ENCODE measurements around the gene MAN2B2.
A peak's percentile ranks its signal among the peaks of the same experiment; 100 is the strongest.

Gene MAN2B2

GRCh38 chr4:6546091-6546490 is 28.9 kb upstream of the MAN2B2 start:
- DNase-seq (ENCODE audit: low read depth in 4 of 4, low spot score in 1 of 4), result no peak

GRCh38 chr4:6546681-6547447 is 28.1 kb upstream of the MAN2B2 start:
- peak in 3 of 4 experiments; percentile 11 to 20 (median 16) for DNase-seq (ENCODE audit: low read depth in 4 of 4, low spot score in 1 of 4)

DNA sequence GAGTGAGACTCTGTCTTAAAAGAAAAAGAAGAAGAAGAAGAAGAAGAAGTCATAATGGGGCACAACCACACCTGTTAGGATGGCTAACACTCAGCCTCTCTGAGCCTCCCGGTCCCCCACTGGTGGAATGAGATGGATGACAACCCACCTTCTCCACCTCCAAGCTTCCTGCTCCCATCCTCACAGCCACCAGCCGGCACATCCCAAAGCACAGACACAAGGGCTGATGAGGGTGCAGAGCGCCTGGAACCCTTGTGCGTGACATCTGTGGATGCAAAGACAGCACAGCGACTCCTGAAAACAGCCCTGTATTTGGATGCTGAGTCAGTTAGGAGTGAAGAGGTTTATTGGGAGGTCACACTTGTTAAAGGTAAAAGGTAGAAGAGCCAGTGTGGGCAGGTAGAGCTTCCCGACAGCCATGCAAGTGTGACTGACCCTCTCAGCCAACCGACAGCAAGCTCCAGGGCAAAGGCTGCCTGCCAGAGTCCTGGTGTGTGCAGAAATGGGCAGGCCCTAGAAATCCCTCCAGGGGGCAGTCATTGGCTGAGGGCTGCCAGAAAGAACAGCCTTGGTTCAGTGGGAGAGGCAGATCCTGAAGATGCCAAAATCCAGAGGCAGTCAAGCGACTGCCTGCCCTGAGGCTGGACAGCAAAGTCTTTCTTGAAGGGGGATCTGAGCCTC is 26.6 kb upstream of the MAN2B2 start:
- DNase-seq (ENCODE audit: low read depth in 4 of 4, low spot score in 1 of 4), result no peak

DNA sequence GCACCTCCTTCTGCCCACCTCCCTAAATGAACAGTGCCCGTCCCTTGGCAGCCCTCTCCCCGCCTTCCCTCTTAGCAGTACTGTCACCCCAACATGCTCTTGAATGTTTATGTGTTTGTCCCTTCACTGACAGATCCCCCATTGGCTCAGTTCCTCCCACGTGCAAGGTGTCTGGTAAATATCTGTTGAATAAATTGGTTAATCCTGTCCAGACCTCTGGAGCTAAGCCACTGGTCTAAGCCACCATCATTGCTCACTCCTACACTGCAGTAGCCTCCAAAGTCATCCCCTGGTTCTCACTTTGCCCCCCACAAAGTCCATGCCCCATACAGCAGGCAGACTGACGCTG is 26.1 kb upstream of the MAN2B2 start:
- no peak for DNase-seq (ENCODE audit: low read depth in 4 of 4, low spot score in 1 of 4)

- no peak for DNase-seq (ENCODE audit: low read depth in 4 of 4, low spot score in 1 of 4)
These were observed 25.5 kb upstream of the MAN2B2 start for GRCh38 chr4:6549445-6549844.

GRCh38 chr4:6549890-6550620 is 24.9 kb upstream of the MAN2B2 start:
- DNase-seq (ENCODE audit: low read depth in 4 of 4, low spot score in 1 of 4), result no peak

- DNase-seq (ENCODE audit: low read depth in 4 of 4, low spot score in 1 of 4), result no peak
These were observed 24.2 kb upstream of the MAN2B2 start for GRCh38 chr4:6550821-6551220.

DNA sequence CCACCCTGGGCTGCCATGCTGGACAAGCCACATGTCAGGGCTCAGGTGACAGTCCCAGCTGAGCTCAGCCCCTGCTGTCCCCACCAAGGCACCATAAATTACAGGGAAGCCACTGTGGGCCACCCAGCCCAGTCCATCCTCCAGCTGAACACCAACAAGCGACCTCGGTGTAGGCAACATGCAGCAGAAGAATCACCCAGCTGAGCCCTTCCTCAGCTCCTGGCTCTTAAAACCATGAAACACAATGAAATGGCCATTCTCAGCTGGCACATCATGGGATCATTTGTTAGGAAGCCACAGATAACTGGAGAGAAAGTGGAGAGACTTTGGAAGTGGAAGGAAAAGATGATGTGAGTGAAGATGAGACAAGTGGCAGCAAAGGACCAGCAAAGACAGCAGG is 23.3 kb upstream of the MAN2B2 start:
- no peak for DNase-seq (ENCODE audit: low read depth in 4 of 4, low spot score in 1 of 4)

DNA sequence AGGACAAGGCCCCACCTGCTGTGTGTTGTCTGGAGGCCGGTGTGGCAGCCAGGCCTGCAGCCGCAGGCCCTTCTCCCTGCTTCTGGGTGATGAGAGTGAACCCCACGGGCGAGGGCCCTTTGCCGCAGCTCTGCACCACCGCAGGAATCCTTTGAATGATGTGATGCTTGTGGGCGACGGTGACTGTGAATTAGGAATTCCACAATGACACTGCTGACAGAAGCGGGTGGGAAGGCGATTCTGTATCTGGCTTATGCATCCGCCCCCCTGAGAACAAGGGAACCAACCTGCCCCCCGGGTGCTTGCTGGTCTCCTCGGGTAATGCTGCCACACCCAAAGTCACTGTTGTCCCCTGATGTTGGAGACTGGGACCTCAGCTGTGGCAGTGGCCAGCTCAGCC is 19.5 kb upstream of the MAN2B2 start:
- DNase-seq (ENCODE audit: low read depth in 4 of 4, low spot score in 1 of 4), result no peak

GRCh38 chr4:6556263-6556662 is 18.7 kb upstream of the MAN2B2 start:
- no peak for DNase-seq (ENCODE audit: low read depth in 4 of 4, low spot score in 1 of 4)

DNA sequence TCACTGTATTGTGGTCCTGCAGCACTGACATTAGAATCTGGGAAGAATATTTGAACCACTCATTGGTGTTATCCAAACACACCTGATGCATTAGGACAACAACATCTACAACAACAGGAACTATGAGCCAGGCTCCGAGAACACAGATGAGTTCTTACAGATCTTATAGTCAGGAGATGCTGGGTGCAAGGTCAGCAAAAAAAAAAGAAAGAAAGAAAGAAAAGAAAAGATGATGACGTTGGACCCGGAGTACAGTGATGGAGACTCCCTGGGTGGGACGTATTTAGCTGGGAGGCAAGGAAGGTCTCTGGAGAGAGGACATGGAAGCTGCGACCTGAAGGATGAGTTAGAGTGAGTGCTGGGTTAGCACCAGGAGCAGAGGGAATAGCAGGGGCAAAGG is 17.8 kb upstream of the MAN2B2 start:
- DNase-seq (ENCODE audit: low read depth in 4 of 4, low spot score in 1 of 4), result no peak

DNA sequence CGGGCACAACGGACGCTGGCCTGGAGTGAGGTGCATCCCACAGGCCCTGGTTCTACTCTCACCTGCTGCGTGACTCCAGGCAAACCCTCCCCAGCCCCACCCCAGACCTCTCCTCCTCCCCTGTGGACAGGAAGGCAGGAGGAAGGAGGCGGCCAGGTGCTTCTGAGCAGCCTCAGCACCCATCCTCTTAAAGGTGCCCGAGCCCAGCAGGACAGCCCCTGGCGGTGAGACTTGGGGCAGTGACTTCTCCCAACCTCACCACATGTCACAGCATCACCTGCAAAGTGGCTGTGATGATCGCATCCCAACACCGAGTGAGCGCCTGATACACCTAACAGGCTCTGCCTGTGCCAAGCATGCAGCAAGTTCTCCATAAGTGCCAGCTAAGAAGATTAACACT is 17.1 kb upstream of the MAN2B2 start:
- no peak for DNase-seq (ENCODE audit: low read depth in 4 of 4, low spot score in 1 of 4)

DNA sequence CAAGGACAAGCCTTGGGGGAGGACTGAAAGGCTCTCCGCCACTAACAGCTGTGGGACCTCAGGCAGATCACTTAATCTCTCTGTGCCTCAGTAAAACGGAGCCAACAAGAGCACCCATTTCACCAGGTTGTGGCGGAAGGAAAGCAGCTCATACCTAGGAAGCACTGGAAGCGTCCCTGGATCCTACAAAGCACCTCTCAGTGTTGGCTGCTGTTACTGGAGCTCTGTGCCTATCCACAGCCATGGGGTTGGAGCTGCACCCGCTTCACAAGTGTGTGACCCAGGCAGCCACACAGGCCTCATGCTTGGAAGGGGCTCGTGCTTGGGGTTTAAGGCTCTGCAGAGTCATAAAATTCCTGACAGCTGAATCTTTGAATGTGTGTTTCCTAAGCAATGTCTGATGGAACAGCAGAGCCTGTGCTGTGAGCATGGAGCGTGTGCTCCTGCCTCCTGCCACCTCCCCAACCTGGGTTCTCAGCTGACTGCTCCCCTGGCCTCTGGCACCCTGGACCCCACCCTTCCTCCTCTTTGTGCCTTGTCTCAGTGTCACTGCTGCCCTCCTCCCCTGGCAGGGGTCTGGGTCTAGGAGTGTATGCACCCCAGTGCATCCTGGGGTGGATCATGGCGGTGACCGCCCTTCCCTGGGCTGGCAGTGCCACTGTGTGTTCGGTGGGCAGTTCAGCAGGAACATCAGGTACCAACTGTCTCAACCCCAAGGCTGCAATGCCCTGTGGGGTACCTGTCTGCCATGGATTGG is 14.4 kb upstream of the MAN2B2 start:
- DNase-seq (ENCODE audit: low read depth in 4 of 4, low spot score in 1 of 4), result no peak

GRCh38 chr4:6561173-6561516 is 13.8 kb upstream of the MAN2B2 start:
- DNase-seq (ENCODE audit: low read depth in 4 of 4, low spot score in 1 of 4), result no peak

DNA sequence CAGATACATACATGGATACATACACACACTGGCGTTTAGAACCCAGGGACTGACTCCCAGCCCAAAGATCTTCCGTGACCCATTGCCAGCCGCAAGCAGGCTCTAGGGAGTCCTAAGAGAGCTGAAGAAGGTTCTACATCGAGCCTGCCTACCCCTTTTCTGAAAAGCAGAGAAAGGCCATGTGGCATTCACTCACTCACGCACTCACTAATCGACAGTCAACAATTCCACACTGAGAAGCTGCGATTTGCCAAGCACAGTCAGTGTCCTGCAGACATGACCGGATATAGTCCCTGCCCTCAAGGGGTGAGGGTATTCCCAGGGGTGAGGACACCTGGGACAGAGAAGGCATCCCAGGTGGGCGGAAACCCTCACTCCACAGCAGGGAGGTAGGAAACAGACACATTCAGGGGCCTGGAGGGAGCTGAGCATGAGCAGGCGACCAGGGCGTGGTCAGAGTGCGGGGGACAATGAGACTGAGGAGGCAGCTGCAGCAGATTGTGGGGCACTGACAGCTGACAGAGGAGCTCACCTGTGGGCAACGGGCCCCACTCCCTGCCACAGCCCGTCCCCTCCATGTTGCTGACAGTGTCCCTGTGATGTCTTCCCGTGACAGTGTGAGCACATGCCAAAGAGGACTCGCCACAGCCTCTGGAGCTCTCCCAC is 13.2 kb upstream of the MAN2B2 start:
- no peak for DNase-seq (ENCODE audit: low read depth in 4 of 4, low spot score in 1 of 4)

- no peak for DNase-seq (ENCODE audit: low read depth in 4 of 4, low spot score in 1 of 4)
These were observed 11.8 kb upstream of the MAN2B2 start for GRCh38 chr4:6562931-6563901.

DNA sequence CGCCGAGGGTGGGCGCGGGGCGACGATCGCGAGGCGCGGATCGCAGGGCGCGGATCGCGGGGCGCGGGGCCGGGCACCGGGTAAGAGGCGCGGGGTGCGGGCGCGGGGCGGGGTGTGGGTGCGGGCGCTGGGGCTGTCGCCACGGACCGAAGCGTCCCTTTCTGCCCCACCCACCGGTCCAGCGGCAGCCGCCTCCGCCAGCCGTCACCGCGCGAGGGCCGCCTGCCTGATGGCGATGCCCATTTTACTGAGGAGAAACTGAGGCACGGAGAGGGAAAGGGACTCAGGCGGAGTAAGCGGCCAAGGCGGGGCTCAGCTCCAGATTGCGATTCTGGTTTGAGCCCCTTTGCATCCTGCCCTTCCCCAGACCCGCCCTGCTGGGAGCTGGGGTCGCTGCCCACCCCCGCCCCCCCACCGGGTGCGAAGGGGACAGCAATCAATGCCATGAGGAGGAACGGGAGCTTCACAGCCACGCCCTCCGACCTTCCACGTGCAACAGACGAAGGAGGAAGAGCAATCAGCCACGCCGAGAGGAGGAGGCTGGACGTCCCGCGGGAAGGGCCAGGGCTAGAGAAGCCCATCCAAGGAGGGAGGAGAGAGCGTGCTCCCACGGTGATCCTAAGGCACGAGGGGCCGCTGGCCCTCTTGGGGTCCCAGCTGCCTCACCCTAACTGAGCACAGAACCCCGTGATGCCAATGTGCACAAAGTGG is 10.9 kb upstream of the MAN2B2 start:
- DNase-seq (ENCODE audit: low read depth in 4 of 4, low spot score in 1 of 4), result no peak

DNA sequence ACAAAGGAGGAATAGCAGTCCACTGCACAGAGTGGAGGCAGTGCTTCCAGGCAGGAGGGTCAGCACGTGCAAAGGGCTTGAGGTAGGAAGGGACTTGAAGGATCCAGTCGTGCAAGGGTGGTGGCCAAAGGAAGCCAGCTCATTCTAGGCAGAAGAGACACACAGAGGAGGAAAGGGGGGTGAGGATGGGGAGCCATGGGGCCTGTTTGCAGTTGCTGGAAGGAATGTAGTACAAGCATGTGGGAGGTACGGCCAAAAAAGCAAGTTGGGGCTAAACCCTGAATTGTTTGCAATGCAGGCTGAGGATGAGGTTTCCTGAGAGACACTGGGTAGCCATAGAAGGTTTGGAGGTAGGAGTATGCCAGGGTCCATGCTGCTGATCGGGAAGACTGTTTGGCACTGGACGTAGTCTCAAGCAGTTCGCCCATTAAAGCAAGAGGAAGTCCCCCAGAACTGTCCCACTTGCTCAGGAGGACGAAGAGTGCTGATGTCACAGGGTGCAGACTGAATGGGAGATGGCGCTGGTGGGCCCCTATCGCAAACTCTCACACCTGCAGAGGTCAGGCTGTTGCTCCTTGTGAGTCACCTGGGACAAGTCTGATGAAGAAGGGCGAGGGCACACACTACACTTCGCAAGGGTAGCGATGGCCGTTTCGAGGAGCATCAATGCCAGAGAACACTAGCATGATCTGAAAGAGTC is 9.1 kb upstream of the MAN2B2 start:
- no peak for DNase-seq (ENCODE audit: low read depth in 4 of 4, low spot score in 1 of 4)

All from stimulated activated CD4-positive, alpha-beta T cell treated with anti-CD3 and anti-CD28 coated beads, Interleukin-1b, Interleukin-23, amount 100 ng/mL, for 24 hours (primary cell).